ENCODE measurements around the gene RHEX.

The RHEX gene

GRCh38 chr1:206098242-206098919, 45.4 kb downstream of the RHEX start:
- DNase-seq, result no peak

- no peak for DNase-seq
These were observed 47.3 kb downstream of the RHEX start for GRCh38 chr1:206100226-206100815.

GRCh38 chr1:206101351-206102045, 48.5 kb downstream of the RHEX start:
- no peak for DNase-seq

GRCh38 chr1:206102292-206102936, 49.4 kb downstream of the RHEX start:
- no peak for DNase-seq

GRCh38 chr1:206103979-206104378, 51.0 kb downstream of the RHEX start:
- no peak for DNase-seq

GRCh38 chr1:206105464-206105995, 52.6 kb downstream of the RHEX start:
- no peak for DNase-seq

GRCh38 chr1:206106328-206107167, 53.6 kb downstream of the RHEX start:
- DNase-seq, result peak; percentile 72

- no peak for DNase-seq
These were observed 54.2 kb downstream of the RHEX start for GRCh38 chr1:206107168-206107544.

- DNase-seq, result no peak
These were observed 55.7 kb downstream of the RHEX start for GRCh38 chr1:206108635-206109034.

GRCh38 chr1:206109718-206110117, 56.7 kb downstream of the RHEX start:
- no peak for DNase-seq

- no peak for DNase-seq
These were observed 57.2 kb downstream of the RHEX start for GRCh38 chr1:206110161-206110560.

- no peak for DNase-seq
These were observed 57.8 kb downstream of the RHEX start for GRCh38 chr1:206110820-206111219.

- DNase-seq, result no peak
These were observed 58.4 kb downstream of the RHEX start for GRCh38 chr1:206111271-206111927.

- no peak for DNase-seq
These were observed 59.8 kb downstream of the RHEX start for GRCh38 chr1:206112600-206113301.

- no peak for DNase-seq
These were observed 62.0 kb downstream of the RHEX start for GRCh38 chr1:206114692-206115640.

GRCh38 chr1:206115791-206116190, 62.8 kb downstream of the RHEX start:
- no peak for DNase-seq

GRCh38 chr1:206116191-206116872, 63.4 kb downstream of the RHEX start:
- no peak for DNase-seq

- no peak for DNase-seq
These were observed 63.8 kb downstream of the RHEX start for GRCh38 chr1:206116873-206117150.

GRCh38 chr1:206117151-206117948, 64.4 kb downstream of the RHEX start, which contains the start of gene AVPR1B:
Gene AVPR1B, minus strand, starts transcription at chr1:206117388. Its CDS starts 498 bp downstream, at chr1:206116890.
- DNase-seq, result no peak
